ENCODE measurements around the gene PRR12. TPM values are rescaled to one million over a fixed set of nuclear protein-coding genes. Genes with fewer than 3 reads are reported as not detected.

Gene PRR12
- total and polyA plus RNA-seq, 10 donors = 3.7 to 44.3 (median 23.1) TPM

- H3K36me3 ChIP-seq = peaks cover 0 to 75% (median 35%) of the 10 kb centered on the region in 6 donors
- TF ChIP-seq POLR2A (IDR thresholded peaks at IDR 0.05) (no peak), POLR2AphosphoS5 (IDR thresholded peaks at IDR 0.05) (no peak), CTCF (IDR thresholded peaks at IDR 0.05 in 8 of 11, conservative IDR thresholded peaks at IDR 0.05 in 3 of 11) (no peak)
- DNase-seq = no peak
Measured at GRCh38 chr19:49626226-49626625, 35.2 kb downstream of the PRR12 start.

GRCh38 chr19:49629659-49630058 lies 38.7 kb downstream of the PRR12 start:
- Histone ChIP-seq H3K27me3 (replicated peaks in 1 of 7) (no peaks in the 10 kb centered on the region), H3K4me3 (no peak overlapping the region), H3K27ac (peak overlapping the region in 2 of 8 donors; percentile 3 to 8), H3K36me3 (peaks cover 0 to 48% (median 23%) of the 10 kb centered on the region in 6 donors), H3K4me1 (peaks cover 0 to 40% (median 9%) of the 10 kb centered on the region in 6 donors), H3K9me3 (no peaks in the 10 kb centered on the region)
- no peak for DNase-seq
- WGBS, 5 donors = 92 to 96% (median 94%) methylated on average over 9 of the region's 9 CpGs
- intact Hi-C loops (cut with DNase I; ENCODE audit: low total_unique reads) = no loop called here
- peak in 1 of 3 donors; percentile 32 for TF ChIP-seq POLR2AphosphoS5 (IDR thresholded peaks at IDR 0.05)
- no peak for TF ChIP-seq CTCF (IDR thresholded peaks at IDR 0.05 in 8 of 11, conservative IDR thresholded peaks at IDR 0.05 in 3 of 11)
- TF ChIP-seq POLR2A (IDR thresholded peaks at IDR 0.05) = no peak

More at GRCh38 chr19:49626226-49626625, 35.2 kb downstream of the PRR12 start:
- Histone ChIP-seq H3K9me3 (no peaks in the 10 kb centered on the region), H3K27me3 (replicated peaks in 1 of 7) (no peaks in the 10 kb centered on the region), H3K27ac (no peak overlapping the region), H3K4me1 (peaks cover 0 to 10% (median 3%) of the 10 kb centered on the region in 6 donors), H3K4me3 (no peak overlapping the region)
- intact Hi-C loops (cut with DNase I; ENCODE audit: low total_unique reads) = no loop called here
- WGBS, 5 donors = 88 to 94% (median 90%) methylated on average over 11 of the region's 11 CpGs

- Histone ChIP-seq H3K9me3 (no peaks in the 10 kb centered on the region), H3K4me3 (no peak overlapping the region), H3K36me3 (peaks cover 0 to 37% (median 9%) of the 10 kb centered on the region in 6 donors), H3K27me3 (replicated peaks in 1 of 7) (no peaks in the 10 kb centered on the region), H3K27ac (peak overlapping the region in 4 of 8 donors; percentile 25 to 61 (median 50)), H3K4me1 (peaks cover 0 to 54% (median 18%) of the 10 kb centered on the region in 6 donors)
- intact Hi-C loops (cut with DNase I; ENCODE audit: low total_unique reads) = no loop called here
- DNase-seq = no peak
- 45 to 67% (median 48%) methylated on average over 9 of the region's 9 CpGs for WGBS, 5 donors
- TF ChIP-seq POLR2AphosphoS5 (IDR thresholded peaks at IDR 0.05) (peak in 1 of 3 donors; percentile 19), POLR2A (IDR thresholded peaks at IDR 0.05) (no peak)
Measured at GRCh38 chr19:49631014-49631588, 40.1 kb downstream of the PRR12 start.

GRCh38 chr19:49631610-49632192 lies 40.7 kb downstream of the PRR12 start:
- WGBS, 5 donors = 89 to 93% (median 89%) methylated on average over 19 of the region's 19 CpGs
- H3K27ac ChIP-seq = peak overlapping the region in 4 of 8 donors; percentile 43 to 61 (median 52)
- intact Hi-C loops (cut with DNase I; ENCODE audit: low total_unique reads) = no loop called here
- H3K36me3 ChIP-seq = peaks cover 0 to 35% (median 3%) of the 10 kb centered on the region in 6 donors
- H3K4me1 ChIP-seq = peaks cover 3 to 60% (median 23%) of the 10 kb centered on the region in 6 donors
- DNase-seq = no peak
- H3K27me3 ChIP-seq (replicated peaks in 1 of 7) = no peaks in the 10 kb centered on the region
- TF ChIP-seq CTCF (IDR thresholded peaks at IDR 0.05 in 8 of 11, conservative IDR thresholded peaks at IDR 0.05 in 3 of 11) (no peak), POLR2AphosphoS5 (IDR thresholded peaks at IDR 0.05) (peak in 1 of 3 donors; percentile 35)
- H3K9me3 ChIP-seq = no peaks in the 10 kb centered on the region
- no peak overlapping the region for H3K4me3 ChIP-seq
